ENCODE results near the gene TPRX1. TPM values are rescaled to one million over a fixed set of nuclear protein-coding genes. Genes with fewer than 3 reads are reported as not detected.
"Not testable (repeated sequence)": the region's sequence is repeated elsewhere in the genome, so short reads cannot be mapped to it uniquely, and the experiment has no call there.

TPRX1 gene
- total RNA-seq = not detected in 2 replicates

GRCh38 chr19:47804451-47804850 lies at the start of gene TPRX1:
TSS of gene TPRX1 (minus strand) at chr19:47804551. CDS start at chr19:47804539, 12 bp downstream.
- DNase-seq (ENCODE audit: low read depth); H3K36me3 ChIP-seq (ENCODE audit: control insufficient read depth, insufficient read depth, low read length); H3K4me3 ChIP-seq (ENCODE audit: low read depth, low read length); H3K27me3 ChIP-seq (ENCODE audit: control insufficient read depth, insufficient read depth, low read length): not testable (repeated sequence)
- peak; percentile 32 for FAIRE-seq

DNA sequence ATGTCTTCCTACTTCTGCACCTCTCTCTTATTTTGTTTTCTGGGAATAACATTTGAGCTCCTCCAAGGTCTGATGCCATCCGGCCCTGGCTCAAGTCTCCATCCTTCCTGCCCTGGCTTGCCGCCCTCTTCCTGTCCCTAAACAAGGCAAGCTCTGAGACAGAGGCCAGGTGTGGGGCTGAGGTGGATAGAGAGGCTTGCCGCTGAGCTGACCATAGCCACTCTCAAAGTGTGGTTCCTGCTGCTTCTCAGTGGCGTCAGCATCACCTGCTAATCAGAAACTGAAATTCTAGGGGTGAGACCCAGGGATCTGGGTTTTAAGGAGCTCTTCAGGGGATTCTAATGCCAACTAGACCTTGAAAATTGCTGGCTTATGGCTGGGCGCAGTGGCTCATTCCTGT lies 48.7 kb upstream of the TPRX1 start:
- Histone ChIP-seq H3K27me3 (ENCODE audit: control insufficient read depth, insufficient read depth, low read length) (peaks cover 5% of the 10 kb centered on the region), H3K4me3 (ENCODE audit: low read depth, low read length) (no peak overlapping the region), H3K36me3 (ENCODE audit: control insufficient read depth, insufficient read depth, low read length) (no peaks in the 10 kb centered on the region)
- DNase-seq (ENCODE audit: low read depth) (no peak), FAIRE-seq (no peak)
- TF ChIP-seq, protein P1, sequence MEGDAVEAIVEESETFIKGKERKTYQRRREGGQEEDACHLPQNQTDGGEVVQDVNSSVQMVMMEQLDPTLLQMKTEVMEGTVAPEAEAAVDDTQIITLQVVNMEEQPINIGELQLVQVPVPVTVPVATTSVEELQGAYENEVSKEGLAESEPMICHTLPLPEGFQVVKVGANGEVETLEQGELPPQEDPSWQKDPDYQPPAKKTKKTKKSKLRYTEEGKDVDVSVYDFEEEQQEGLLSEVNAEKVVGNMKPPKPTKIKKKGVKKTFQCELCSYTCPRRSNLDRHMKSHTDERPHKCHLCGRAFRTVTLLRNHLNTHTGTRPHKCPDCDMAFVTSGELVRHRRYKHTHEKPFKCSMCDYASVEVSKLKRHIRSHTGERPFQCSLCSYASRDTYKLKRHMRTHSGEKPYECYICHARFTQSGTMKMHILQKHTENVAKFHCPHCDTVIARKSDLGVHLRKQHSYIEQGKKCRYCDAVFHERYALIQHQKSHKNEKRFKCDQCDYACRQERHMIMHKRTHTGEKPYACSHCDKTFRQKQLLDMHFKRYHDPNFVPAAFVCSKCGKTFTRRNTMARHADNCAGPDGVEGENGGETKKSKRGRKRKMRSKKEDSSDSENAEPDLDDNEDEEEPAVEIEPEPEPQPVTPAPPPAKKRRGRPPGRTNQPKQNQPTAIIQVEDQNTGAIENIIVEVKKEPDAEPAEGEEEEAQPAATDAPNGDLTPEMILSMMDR (IDR thresholded peaks at IDR 0.05; ENCODE audit: insufficient read depth, low read length, severe bottlenecking) = no peak

GRCh38 chr19:47848823-47849473 lies 44.6 kb upstream of the TPRX1 start:
- H3K4me3 ChIP-seq (ENCODE audit: low read depth, low read length) = no peak overlapping the region
- FAIRE-seq = no peak
- no peaks in the 10 kb centered on the region for H3K36me3 ChIP-seq (ENCODE audit: control insufficient read depth, insufficient read depth, low read length)
- TF ChIP-seq, protein P1 (IDR thresholded peaks at IDR 0.05; ENCODE audit: insufficient read depth, low read length, severe bottlenecking) = peak; percentile 20
- no peak for DNase-seq (ENCODE audit: low read depth)
- H3K27me3 ChIP-seq (ENCODE audit: control insufficient read depth, insufficient read depth, low read length) = peaks cover 5% of the 10 kb centered on the region

DNA sequence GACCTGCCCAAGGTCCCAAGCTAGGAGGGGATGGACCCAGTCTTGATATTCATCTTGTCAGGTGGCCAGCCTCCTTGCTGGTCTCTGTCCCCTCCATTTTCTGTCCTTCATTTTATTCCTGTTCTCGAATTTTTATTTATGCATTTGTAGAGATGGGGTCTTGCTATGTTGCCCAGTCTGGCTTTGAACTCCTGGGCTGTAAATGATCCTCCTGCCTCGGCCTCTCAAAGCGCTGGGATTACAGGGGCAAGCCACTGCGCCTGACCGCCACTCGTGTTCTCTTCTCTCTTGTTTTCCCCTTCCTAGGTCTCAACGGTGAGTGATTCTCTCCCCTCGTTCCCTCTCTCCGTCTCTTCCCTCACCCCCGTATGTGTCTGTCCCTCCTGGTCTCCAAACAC lies 44.1 kb upstream of the TPRX1 start:
- FAIRE-seq = no peak
- H3K27me3 ChIP-seq (ENCODE audit: control insufficient read depth, insufficient read depth, low read length) = peaks cover 5% of the 10 kb centered on the region
- TF ChIP-seq, protein P1 (IDR thresholded peaks at IDR 0.05; ENCODE audit: insufficient read depth, low read length, severe bottlenecking) = no peak

GRCh38 chr19:47842941-47843340 lies 38.6 kb upstream of the TPRX1 start:
- no peaks in the 10 kb centered on the region for H3K36me3 ChIP-seq (ENCODE audit: control insufficient read depth, insufficient read depth, low read length)
- no peaks in the 10 kb centered on the region for H3K27me3 ChIP-seq (ENCODE audit: control insufficient read depth, insufficient read depth, low read length)
- no peak for FAIRE-seq
- DNase-seq (ENCODE audit: low read depth) = no peak
- TF ChIP-seq, protein P1 (IDR thresholded peaks at IDR 0.05; ENCODE audit: insufficient read depth, low read length, severe bottlenecking) = no peak
- H3K4me3 ChIP-seq (ENCODE audit: low read depth, low read length) = no peak overlapping the region

More for the DNA sequence above, 44.1 kb upstream of the TPRX1 start:
- Histone ChIP-seq H3K36me3 (ENCODE audit: control insufficient read depth, insufficient read depth, low read length) (no peaks in the 10 kb centered on the region), H3K4me3 (ENCODE audit: low read depth, low read length) (no peak overlapping the region)
- no peak for DNase-seq (ENCODE audit: low read depth)

GRCh38 chr19:47839913-47840312 lies 35.6 kb upstream of the TPRX1 start:
- Histone ChIP-seq H3K27me3 (ENCODE audit: control insufficient read depth, insufficient read depth, low read length) (no peaks in the 10 kb centered on the region), H3K4me3 (ENCODE audit: low read depth, low read length) (no peak overlapping the region), H3K36me3 (ENCODE audit: control insufficient read depth, insufficient read depth, low read length) (no peaks in the 10 kb centered on the region)
- FAIRE-seq = no peak
- TF ChIP-seq, protein P1 (IDR thresholded peaks at IDR 0.05; ENCODE audit: insufficient read depth, low read length, severe bottlenecking) = no peak
- DNase-seq (ENCODE audit: low read depth) = no peak

All from bronchial epithelial cell (primary cell).